ENCODE data around the gene PRPSAP1.

- TF ChIP-seq CTCF (IDR thresholded peaks at IDR 0.05) (no peak), POLR2A (IDR thresholded peaks at IDR 0.05) (no peak)
Measured at GRCh38 chr17:76260669-76261068, 93.0 kb downstream of the PRPSAP1 start.

All from vagina (tissue), 2 donors.